CD4-positive, alpha-beta T cell treated with Interleukin-17A for 1 hour (primary cell): Measurements from ENCODE around the gene SLAMF9.

ENCODE experiments used
- DNase-seq: peaks from one replicate; pipeline ENCODE4 v3.0.0-alpha.2; 2020

The SLAMF9 gene

GRCh38 chr1:159945483-159946241 is 8.4 kb downstream of the SLAMF9 start, which contains the start of gene IGSF9:
IGSF9 (minus strand) TSS chr1:159945613; CDS start chr1:159943454, 2,159 bp downstream.
- DNase-seq = peak; percentile 80

GRCh38 chr1:159944623-159945455 is 9.2 kb downstream of the SLAMF9 start:
- no peak for DNase-seq

GRCh38 chr1:159943908-159944622 is 10.0 kb downstream of the SLAMF9 start:
- no peak for DNase-seq

GRCh38 chr1:159943278-159943640 is 10.8 kb downstream of the SLAMF9 start:
- no peak for DNase-seq

GRCh38 chr1:159942632-159943277 is 11.3 kb downstream of the SLAMF9 start:
- no peak for DNase-seq

- no peak for DNase-seq
These were observed 12.2 kb downstream of the SLAMF9 start for GRCh38 chr1:159941591-159942560.

- DNase-seq = no peak
These were observed 12.9 kb downstream of the SLAMF9 start for GRCh38 chr1:159941141-159941540.

GRCh38 chr1:159940006-159940620 is 13.9 kb downstream of the SLAMF9 start:
- no peak for DNase-seq

GRCh38 chr1:159939678-159940002 is 14.4 kb downstream of the SLAMF9 start:
- DNase-seq = no peak

GRCh38 chr1:159938905-159939677 is 14.9 kb downstream of the SLAMF9 start:
- no peak for DNase-seq

- no peak for DNase-seq
These were observed 15.7 kb downstream of the SLAMF9 start for GRCh38 chr1:159938211-159938852.

GRCh38 chr1:159937054-159937750 is 16.8 kb downstream of the SLAMF9 start:
- no peak for DNase-seq

GRCh38 chr1:159936273-159936904 is 17.6 kb downstream of the SLAMF9 start:
- DNase-seq = peak; percentile 82

GRCh38 chr1:159935719-159936272 is 18.2 kb downstream of the SLAMF9 start:
- DNase-seq = no peak

- no peak for DNase-seq
These were observed 18.7 kb downstream of the SLAMF9 start for GRCh38 chr1:159935305-159935704.

GRCh38 chr1:159934136-159935039 is 19.6 kb downstream of the SLAMF9 start:
- DNase-seq = no peak

GRCh38 chr1:159933347-159933746 is 20.7 kb downstream of the SLAMF9 start:
- DNase-seq = no peak
